ENCODE results near the gene IFITM2. TPM values are rescaled to one million over a fixed set of nuclear protein-coding genes. Genes with fewer than 3 reads are reported as not detected.

IFITM2 gene
- total and polyA plus RNA-seq, 2 of the 4 experiments (the other 2 are of a cell fraction), result 31.2 to 564 TPM

DNA sequence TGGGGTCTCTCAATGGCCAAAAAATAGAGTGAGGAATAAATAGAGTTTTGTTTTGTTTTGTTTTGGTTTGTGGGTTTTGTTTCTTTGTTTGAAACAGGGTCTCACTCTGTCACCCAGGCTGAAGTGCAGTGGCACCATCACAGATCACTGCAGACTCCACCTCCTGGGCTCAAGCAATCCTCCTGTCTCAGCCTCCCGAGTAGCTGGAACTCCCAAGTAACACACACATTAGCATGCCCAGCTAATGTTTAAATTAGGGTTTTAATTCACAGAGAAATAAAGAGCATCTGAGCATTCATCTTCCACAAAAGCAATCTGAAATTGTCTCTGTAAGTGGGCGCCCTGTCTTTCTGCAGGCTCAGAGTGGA lies 22.3 kb downstream of the IFITM2 start:
- Histone ChIP-seq H3K79me1 (ENCODE audit: low read depth in 1 of 2, low read length in 2 of 2) (no peaks in the 10 kb centered on the region), H4K20me1 (ENCODE audit: insufficient read depth, low read length) (no peaks in the 10 kb centered on the region), H2AK5ac (ENCODE audit: low read depth, low read length) (no peak overlapping the region), H3K9me1 (ENCODE audit: insufficient read depth, low read length) (no peaks in the 10 kb centered on the region), H2BK20ac (ENCODE audit: low read depth, low read length) (no peak overlapping the region), H2BK120ac (ENCODE audit: low read depth, low read length) (no peak overlapping the region), H4K91ac (ENCODE audit: insufficient read depth, low read depth, low read length) (no peak overlapping the region), H3K9ac (ENCODE audit: low read depth, low read length) (no peak overlapping the region), H2AK9ac (replicated peaks; ENCODE audit: low read depth, low read length, poor library complexity) (no peak overlapping the region), H3K27ac (ENCODE audit: insufficient read depth, low read length) (no peak overlapping the region), H3K23ac (ENCODE audit: low read depth, low read length) (no peak overlapping the region), H3K4me3 (ENCODE audit: insufficient read depth, low read depth, low read length) (no peak overlapping the region), H2BK5ac (ENCODE audit: low read depth, low read length, poor library complexity, severe bottlenecking) (no peak overlapping the region), H4K8ac (ENCODE audit: low read depth in 2 of 2, low read length in 2 of 2) (no peak overlapping the region), H3K4ac (ENCODE audit: low read depth, low read length) (no peak overlapping the region), H4K5ac (ENCODE audit: low read depth, low read length) (no peak overlapping the region), H3K14ac (replicated peaks; ENCODE audit: low read depth, low read length) (no peak overlapping the region), H3K18ac (ENCODE audit: low read depth, low read length) (no peak overlapping the region), H2BK15ac (ENCODE audit: low read depth, low read length) (no peak overlapping the region), H2AFZ (replicated peaks; ENCODE audit: low read length, poor library complexity) (no peak overlapping the region), H3K9me3 (ENCODE audit: control insufficient read depth, insufficient read depth, low read length) (no peaks in the 10 kb centered on the region), H3K36me3 (ENCODE audit: control insufficient read depth, insufficient read depth, low read length) (no peaks in the 10 kb centered on the region), H3K4me1 (ENCODE audit: control insufficient read depth, insufficient read depth, low read length) (peaks cover 7% of the 10 kb centered on the region), H3K56ac (ENCODE audit: extremely low read depth, insufficient read depth, low read length) (no peak overlapping the region), H3K4me2 (ENCODE audit: low read depth, low read length) (no peak overlapping the region), H3K27me3 (ENCODE audit: control insufficient read depth, insufficient read depth, low read length) (no peaks in the 10 kb centered on the region)
- in situ Hi-C loops (cut with MboI; ENCODE audit: low sequenced_read_pairs) (no loop called here), dilution Hi-C loops (cut with HindIII; ENCODE audit: low sequenced_read_pairs, unreplicated experiment) (no loop called here), intact Hi-C loops (cut with micrococcal nuclease) (no loop called here)
- CTCF ChIA-PET, result no interaction called here
- 100% methylated on average over 1 of the region's 2 CpGs; no CpG with 5 or more reads in 1 of the 2 experiments for WGBS, 2 experiments (ENCODE audit: extremely low coverage in 2 of 2, insufficient read length in 1 of 2)
- ATAC-seq (ENCODE audit: low read depth), result no peak
- BruUV-seq (replicated peaks), result no TSS peak
- DNase-seq, result no peak
- POLR2A ChIA-PET (ENCODE audit: unreplicated experiment), result no interaction called here
- TF ChIP-seq MAFK (IDR thresholded peaks at IDR 0.05; ENCODE audit: low read depth, low read length) (no peak), FOS (IDR thresholded peaks at IDR 0.05; ENCODE audit: low read depth, low read length) (no peak), RFX5 (IDR thresholded peaks at IDR 0.05; ENCODE audit: low read depth, low read length) (no peak), POLR2A (IDR thresholded peaks at IDR 0.05; ENCODE audit: low read depth, low read length) (no peak), CHD1 (IDR thresholded peaks at IDR 0.05; ENCODE audit: low read depth, low read length) (no peak), RCOR1 (IDR thresholded peaks at IDR 0.05; ENCODE audit: insufficient replicate concordance, low read length) (no peak), SMC3 (IDR thresholded peaks at IDR 0.05; ENCODE audit: low read depth, low read length) (no peak), RAD21 (IDR thresholded peaks at IDR 0.05; ENCODE audit: low read length) (no peak), CEBPB (IDR thresholded peaks at IDR 0.05; ENCODE audit: low read depth, low read length) (no peak), MAZ (IDR thresholded peaks at IDR 0.05; ENCODE audit: borderline replicate concordance, low read depth, low read length) (no peak), BHLHE40 (IDR thresholded peaks at IDR 0.05; ENCODE audit: low read depth, low read length) (no peak), NFE2L2 (IDR thresholded peaks at IDR 0.05; ENCODE audit: low read depth, low read length) (no peak), MXI1 (IDR thresholded peaks at IDR 0.05; ENCODE audit: borderline replicate concordance, low read depth, low read length) (no peak)
- TF ChIP-seq, protein P1, sequence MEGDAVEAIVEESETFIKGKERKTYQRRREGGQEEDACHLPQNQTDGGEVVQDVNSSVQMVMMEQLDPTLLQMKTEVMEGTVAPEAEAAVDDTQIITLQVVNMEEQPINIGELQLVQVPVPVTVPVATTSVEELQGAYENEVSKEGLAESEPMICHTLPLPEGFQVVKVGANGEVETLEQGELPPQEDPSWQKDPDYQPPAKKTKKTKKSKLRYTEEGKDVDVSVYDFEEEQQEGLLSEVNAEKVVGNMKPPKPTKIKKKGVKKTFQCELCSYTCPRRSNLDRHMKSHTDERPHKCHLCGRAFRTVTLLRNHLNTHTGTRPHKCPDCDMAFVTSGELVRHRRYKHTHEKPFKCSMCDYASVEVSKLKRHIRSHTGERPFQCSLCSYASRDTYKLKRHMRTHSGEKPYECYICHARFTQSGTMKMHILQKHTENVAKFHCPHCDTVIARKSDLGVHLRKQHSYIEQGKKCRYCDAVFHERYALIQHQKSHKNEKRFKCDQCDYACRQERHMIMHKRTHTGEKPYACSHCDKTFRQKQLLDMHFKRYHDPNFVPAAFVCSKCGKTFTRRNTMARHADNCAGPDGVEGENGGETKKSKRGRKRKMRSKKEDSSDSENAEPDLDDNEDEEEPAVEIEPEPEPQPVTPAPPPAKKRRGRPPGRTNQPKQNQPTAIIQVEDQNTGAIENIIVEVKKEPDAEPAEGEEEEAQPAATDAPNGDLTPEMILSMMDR (conservative IDR thresholded peaks at IDR 0.05; ENCODE audit: low read depth, low read length), result no peak
- TF ChIP-seq, protein P2, sequence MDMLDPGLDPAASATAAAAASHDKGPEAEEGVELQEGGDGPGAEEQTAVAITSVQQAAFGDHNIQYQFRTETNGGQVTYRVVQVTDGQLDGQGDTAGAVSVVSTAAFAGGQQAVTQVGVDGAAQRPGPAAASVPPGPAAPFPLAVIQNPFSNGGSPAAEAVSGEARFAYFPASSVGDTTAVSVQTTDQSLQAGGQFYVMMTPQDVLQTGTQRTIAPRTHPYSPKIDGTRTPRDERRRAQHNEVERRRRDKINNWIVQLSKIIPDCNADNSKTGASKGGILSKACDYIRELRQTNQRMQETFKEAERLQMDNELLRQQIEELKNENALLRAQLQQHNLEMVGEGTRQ (IDR thresholded peaks at IDR 0.05; ENCODE audit: low read depth, low read length), result no peak
- TF ChIP-seq, protein P3, sequence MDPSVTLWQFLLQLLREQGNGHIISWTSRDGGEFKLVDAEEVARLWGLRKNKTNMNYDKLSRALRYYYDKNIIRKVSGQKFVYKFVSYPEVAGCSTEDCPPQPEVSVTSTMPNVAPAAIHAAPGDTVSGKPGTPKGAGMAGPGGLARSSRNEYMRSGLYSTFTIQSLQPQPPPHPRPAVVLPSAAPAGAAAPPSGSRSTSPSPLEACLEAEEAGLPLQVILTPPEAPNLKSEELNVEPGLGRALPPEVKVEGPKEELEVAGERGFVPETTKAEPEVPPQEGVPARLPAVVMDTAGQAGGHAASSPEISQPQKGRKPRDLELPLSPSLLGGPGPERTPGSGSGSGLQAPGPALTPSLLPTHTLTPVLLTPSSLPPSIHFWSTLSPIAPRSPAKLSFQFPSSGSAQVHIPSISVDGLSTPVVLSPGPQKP (IDR thresholded peaks at IDR 0.05; ENCODE audit: borderline replicate concordance, low read depth, low read length), result no peak

All from IMR-90 (cell line).